Measurements from ENCODE around the gene PLPPR2.
"Not testable (repeated sequence)": the region's sequence is repeated elsewhere in the genome, so short reads cannot be mapped to it uniquely, and the experiment has no call there.

Gene PLPPR2

GRCh38 chr19:11373885-11374432 lies 18.7 kb downstream of the PLPPR2 start:
- DNase-seq (ENCODE audit: low read depth, low spot score) = no peak

- peak; percentile 100 for DNase-seq (ENCODE audit: low read depth, low spot score)
These were observed 19.4 kb downstream of the PLPPR2 start, which contains the start of gene SWSAP1 for GRCh38 chr19:11374433-11375142. Gene SWSAP1 (plus strand): TSS chr19:11374666. CDS start chr19:11374681, 15 bp downstream.

GRCh38 chr19:11375143-11375948 lies 20.1 kb downstream of the PLPPR2 start:
- peak; percentile 58 for DNase-seq (ENCODE audit: low read depth, low spot score)

GRCh38 chr19:11377237-11377636 lies 22.0 kb downstream of the PLPPR2 start:
- no peak for DNase-seq (ENCODE audit: low read depth, low spot score)

DNA sequence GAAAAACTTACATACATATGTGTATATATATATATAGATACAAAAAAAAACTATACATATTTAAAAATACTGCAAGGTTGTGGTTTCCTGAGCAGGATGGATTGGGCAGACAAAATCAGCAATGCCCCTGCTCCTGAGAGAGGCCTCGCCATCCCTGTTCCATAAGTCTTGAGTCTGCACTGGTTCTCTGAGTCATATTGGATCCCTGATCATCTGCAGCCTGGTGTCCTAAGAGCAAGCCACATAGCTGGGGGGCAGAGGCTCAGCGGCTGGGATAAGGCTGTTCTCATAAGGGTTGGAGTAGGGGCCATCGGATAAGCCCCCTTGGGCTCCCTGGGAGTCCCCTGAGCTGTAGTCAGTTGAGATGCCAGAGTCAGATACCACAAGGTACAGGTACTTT lies 22.5 kb downstream of the PLPPR2 start:
- DNase-seq (ENCODE audit: low read depth, low spot score) = no peak

GRCh38 chr19:11378319-11379189 lies 23.3 kb downstream of the PLPPR2 start:
- DNase-seq (ENCODE audit: low read depth, low spot score) = peak; percentile 75

DNA sequence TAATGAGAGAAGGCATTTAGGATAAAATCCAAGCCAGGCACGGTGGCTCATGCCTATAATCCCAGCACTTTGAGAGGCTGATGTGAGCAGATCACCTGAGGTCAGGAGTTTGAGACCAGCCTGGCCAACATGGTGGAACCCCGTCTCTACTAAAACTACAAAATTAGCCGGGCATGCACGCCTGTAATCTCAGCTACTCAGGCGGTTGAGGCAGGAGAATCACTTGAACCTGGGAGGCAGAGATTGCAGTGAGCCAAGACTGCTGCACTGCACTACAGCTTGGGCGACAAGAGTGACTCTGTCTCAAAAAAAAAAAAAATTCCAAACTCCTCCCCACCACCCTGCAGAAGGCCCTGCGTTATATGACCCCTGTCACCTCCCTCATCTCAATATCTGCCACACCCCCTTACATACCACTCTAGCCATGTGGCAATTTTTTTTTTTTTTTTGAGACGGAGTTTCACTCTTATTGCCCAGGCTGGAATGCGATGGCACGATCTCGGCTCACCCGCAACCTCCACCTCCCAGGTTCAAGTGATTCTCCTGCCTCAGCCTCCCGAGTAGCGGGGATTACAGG lies 24.1 kb downstream of the PLPPR2 start:
- DNase-seq (ENCODE audit: low read depth, low spot score) = not testable (repeated sequence)

DNA sequence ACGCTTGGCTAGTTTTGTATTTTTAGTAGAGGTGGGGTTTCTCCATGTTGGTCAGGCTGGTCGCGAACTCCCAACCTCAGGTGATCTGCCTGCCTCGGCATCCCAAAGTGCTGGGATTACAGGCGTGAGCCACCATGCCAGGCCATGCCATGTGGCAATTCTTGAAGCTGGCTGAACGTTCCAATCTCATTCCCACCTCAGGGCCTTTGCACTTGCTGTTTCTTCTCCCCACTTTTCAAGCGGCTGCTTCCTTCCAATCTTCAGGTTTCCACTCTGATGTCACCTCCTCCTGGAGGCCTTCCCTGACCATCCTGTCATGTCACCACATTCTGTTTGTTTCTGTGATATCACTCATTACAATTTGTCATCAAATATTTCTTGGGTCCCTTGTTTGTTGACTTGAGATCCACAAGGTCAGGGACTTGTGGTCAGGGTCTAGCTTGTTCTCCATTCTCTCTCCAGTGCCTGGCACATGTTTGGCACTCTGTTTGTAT lies 24.7 kb downstream of the PLPPR2 start:
- DNase-seq (ENCODE audit: low read depth, low spot score) = no peak

- peak; percentile 100 for DNase-seq (ENCODE audit: low read depth, low spot score)
These were observed 25.7 kb downstream of the PLPPR2 start for GRCh38 chr19:11380653-11381537.

- peak; percentile 92 for DNase-seq (ENCODE audit: low read depth, low spot score)
These were observed 27.9 kb downstream of the PLPPR2 start for GRCh38 chr19:11382898-11383705.

DNA sequence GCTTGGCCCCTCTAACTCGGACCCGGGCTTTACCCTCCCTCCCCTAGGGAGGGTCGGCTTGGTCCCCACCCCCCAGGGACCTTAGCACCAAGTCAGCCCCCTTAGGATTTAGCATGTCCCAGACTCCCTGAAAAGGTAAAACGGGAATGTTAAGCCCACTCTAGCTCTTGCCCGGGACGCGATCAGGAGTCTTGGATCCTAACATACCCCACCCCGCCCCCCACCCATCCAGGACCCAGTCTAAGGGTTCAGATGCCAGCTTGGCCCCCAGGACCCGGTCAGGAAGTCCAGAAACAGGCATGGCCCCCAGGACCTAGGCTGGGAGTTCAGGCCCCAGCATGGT lies 28.4 kb downstream of the PLPPR2 start:
- DNase-seq (ENCODE audit: low read depth, low spot score) = peak; percentile 32

DNA sequence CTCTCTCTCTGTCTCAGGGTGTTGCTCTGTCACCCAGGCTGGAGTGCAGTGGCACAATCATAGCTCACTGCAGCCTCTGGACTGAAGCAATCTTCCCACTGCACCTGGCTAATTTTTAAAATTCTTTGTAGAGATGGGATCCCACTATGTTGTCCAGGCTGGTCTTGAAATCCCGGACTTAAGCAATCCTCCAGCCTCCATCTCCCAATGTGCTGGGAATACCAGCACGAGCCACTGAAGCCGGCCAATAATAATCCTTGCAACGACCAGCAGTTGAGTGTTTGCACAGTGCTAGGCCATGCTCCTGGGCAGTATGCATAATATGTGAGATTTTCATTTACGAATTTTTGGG lies 29.5 kb downstream of the PLPPR2 start:
- DNase-seq (ENCODE audit: low read depth, low spot score) = no peak

- DNase-seq (ENCODE audit: low read depth, low spot score) = no peak
These were observed 32.2 kb downstream of the PLPPR2 start for GRCh38 chr19:11387162-11388034.

- no peak for DNase-seq (ENCODE audit: low read depth, low spot score)
These were observed 35.1 kb downstream of the PLPPR2 start for GRCh38 chr19:11390359-11390758.

GRCh38 chr19:11390933-11391680 lies 35.9 kb downstream of the PLPPR2 start:
- DNase-seq (ENCODE audit: low read depth, low spot score) = no peak

DNA sequence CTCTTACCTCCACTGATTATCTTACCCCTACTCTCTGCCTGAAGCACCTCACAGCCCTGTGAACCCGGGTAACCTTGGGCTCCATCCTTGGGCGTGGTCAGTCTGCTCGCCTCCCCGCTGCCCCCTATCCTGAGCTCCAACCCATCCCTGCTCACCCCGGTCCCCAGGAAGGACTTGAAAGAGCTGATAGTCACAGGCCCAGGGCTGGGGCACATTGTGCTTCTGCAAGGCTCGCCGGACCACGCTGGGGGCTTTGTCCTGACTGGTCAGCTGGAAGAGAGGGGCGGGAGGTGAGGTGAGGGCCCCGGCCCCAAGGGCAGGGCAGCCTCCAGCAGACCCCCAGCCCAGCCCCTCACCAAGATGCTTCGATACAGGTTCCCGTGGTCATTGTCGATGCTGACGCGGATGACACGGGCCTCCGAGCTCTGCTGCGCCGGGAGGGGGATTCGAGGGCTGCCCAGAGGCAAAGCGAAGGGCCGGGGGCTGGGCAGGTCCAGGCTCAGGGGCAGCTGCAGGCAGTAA lies 41.9 kb downstream of the PLPPR2 start:
- DNase-seq (ENCODE audit: low read depth, low spot score) = no peak

GRCh38 chr19:11399667-11400066 lies 44.4 kb downstream of the PLPPR2 start:
- no peak for DNase-seq (ENCODE audit: low read depth, low spot score)

Measured in ELF-1 (cell line).